OCI-LY7 (cell line): ENCODE measurements around the gene ZDHHC8.

Experiments
- EZH2phosphoT487 ChIP-seq: fragments of 200-600 bp; sonication (generic); IDR thresholded peaks from 2 replicates; pipeline ENCODE4 v1.6.1; 2018; ENCODE audit warnings: low read depth, borderline replicate concordance, mild to moderate bottlenecking, mixed run types, antibody characterized with exemption, low read length, moderate library complexity, mixed read lengths
- TF ChIP-seq, protein P1 (sequence below): fragments of 200-600 bp; sonication (generic); conservative IDR thresholded peaks from 2 replicates; pipeline ENCODE4 v1.5.1; 2014; ENCODE audit warnings: mild to moderate bottlenecking, antibody characterized with exemption, low read length, moderate library complexity, mixed read lengths

DNA sequence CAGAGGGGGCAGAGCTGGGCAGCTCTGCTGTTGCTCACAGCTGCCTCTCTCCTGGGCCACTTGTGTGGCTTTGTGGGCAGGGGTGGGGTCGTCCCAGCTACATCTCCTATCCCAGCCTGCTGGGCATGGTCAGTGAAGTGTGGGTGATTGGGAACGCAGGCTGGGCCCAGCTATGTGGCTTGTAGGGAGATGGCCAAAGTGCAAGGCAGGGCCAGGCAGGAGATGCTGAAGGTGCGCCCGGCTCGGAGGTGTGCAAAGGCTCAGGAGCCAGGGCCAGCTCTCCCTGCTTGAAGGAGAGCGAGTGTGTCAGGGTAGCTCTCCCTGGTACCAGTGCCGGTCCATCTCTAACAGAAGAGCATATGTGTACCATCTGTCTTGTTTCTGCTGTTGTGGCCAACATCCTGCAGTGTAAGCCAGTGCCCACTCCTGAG lies 24.1 kb upstream of the ZDHHC8 start:
- TF ChIP-seq, protein P1, sequence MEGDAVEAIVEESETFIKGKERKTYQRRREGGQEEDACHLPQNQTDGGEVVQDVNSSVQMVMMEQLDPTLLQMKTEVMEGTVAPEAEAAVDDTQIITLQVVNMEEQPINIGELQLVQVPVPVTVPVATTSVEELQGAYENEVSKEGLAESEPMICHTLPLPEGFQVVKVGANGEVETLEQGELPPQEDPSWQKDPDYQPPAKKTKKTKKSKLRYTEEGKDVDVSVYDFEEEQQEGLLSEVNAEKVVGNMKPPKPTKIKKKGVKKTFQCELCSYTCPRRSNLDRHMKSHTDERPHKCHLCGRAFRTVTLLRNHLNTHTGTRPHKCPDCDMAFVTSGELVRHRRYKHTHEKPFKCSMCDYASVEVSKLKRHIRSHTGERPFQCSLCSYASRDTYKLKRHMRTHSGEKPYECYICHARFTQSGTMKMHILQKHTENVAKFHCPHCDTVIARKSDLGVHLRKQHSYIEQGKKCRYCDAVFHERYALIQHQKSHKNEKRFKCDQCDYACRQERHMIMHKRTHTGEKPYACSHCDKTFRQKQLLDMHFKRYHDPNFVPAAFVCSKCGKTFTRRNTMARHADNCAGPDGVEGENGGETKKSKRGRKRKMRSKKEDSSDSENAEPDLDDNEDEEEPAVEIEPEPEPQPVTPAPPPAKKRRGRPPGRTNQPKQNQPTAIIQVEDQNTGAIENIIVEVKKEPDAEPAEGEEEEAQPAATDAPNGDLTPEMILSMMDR = no peak
- no peak for TF ChIP-seq EZH2phosphoT487
